ENCODE measurements around the gene HNF1A. TPM values are rescaled to one million over a fixed set of nuclear protein-coding genes. Genes with fewer than 3 reads are reported as not detected.
"Not testable (repeated sequence)": the region's sequence is repeated elsewhere in the genome, so short reads cannot be mapped to it uniquely, and the experiment has no call there.

HNF1A gene
- total RNA-seq, 2 donors from 2014 or later, result 18.0 to 24.7 TPM

DNA sequence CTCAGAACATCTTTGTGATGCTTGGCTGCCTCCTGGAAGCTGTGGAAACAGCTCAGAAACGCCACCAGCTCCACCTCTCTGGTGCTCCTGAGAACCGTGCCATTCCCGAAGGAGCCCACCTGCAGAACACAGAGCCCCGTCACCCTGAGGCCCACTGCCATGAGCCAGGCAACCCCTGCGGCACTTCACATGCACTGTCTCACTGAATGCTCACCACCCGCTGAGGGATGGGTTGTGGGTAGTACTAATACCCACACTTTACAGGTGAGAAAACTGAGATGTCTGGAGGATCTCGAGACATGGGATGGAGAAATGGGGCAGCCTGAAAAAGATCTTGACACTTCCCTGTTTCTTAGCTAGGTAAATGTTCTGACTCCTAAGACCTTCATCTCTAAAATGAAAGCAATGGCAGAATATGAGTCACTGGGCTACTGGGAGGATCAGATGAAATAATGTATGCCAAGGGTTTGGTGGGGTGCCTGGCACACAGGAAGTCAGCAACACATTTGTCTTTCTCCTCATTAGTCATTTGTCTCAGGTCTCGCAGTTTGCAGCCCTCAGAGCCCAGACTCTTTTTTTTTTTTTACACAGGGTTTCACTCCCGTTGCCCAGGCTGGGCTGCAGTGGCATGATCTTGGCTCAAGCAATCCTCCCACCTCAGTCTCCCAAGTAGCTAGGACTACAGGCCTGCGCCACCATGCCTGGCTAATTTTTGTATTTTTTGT, 55.4 kb downstream of the HNF1A start:
- Histone ChIP-seq H3K4me3 (no peak overlapping the region), H3K9me3 (no peaks in the 10 kb centered on the region), H3K9ac (ENCODE audit: low read depth in 2 of 2, low read length in 2 of 2) (peak overlapping the region in 1 of 2 donors; percentile 35), H3K27ac (peak overlapping the region; percentile 34), H3K36me3 (no peaks in the 10 kb centered on the region), H3K27me3 (no peaks in the 10 kb centered on the region), H3K4me1 (no peaks in the 10 kb centered on the region)
- TF ChIP-seq, protein P1, sequence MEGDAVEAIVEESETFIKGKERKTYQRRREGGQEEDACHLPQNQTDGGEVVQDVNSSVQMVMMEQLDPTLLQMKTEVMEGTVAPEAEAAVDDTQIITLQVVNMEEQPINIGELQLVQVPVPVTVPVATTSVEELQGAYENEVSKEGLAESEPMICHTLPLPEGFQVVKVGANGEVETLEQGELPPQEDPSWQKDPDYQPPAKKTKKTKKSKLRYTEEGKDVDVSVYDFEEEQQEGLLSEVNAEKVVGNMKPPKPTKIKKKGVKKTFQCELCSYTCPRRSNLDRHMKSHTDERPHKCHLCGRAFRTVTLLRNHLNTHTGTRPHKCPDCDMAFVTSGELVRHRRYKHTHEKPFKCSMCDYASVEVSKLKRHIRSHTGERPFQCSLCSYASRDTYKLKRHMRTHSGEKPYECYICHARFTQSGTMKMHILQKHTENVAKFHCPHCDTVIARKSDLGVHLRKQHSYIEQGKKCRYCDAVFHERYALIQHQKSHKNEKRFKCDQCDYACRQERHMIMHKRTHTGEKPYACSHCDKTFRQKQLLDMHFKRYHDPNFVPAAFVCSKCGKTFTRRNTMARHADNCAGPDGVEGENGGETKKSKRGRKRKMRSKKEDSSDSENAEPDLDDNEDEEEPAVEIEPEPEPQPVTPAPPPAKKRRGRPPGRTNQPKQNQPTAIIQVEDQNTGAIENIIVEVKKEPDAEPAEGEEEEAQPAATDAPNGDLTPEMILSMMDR (IDR thresholded peaks at IDR 0.05), result no peak
- DNase-seq, result no peak
- intact Hi-C loops (cut with DNase I), result no loop called here

DNA sequence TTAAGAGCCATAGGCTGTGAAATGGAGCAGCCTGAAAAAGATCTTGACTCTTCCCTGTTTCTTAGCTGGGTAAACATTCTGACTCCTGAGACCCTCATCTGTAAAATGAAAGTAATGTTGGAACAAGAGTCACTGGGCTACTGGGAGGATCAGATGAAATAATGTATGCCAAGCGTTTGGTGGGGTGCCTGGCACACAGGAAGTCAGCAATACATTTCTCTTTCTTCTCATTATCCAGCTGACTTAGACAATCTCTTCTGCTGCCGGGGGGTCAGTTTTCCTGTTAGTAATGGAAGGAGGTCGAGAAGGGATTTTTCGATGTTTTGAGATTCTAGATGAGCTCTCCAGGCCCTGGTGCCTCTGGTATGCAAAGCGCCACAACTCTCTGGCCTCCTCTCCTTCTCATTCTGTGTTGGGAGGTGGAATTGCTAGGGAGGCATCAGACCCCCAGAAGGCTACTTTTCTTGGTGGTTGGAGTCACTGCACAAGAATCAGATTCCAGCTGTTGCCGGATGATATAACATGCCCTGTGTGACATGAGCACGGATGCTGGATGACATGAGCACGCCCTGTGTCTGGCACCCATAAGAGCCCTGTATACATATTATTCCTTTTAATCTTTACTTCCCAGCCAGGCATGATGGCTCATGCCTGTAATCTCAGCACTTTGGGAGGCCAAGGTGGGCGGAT, 56.4 kb downstream of the HNF1A start:
- Histone ChIP-seq H3K4me3 (no peak overlapping the region), H3K9me3 (no peaks in the 10 kb centered on the region), H3K9ac (ENCODE audit: low read depth in 2 of 2, low read length in 2 of 2) (no peak overlapping the region), H3K27me3 (no peaks in the 10 kb centered on the region), H3K27ac (peak overlapping the region; percentile 34), H3K4me1 (no peaks in the 10 kb centered on the region), H3K36me3 (no peaks in the 10 kb centered on the region)
- intact Hi-C loops (cut with DNase I), result no loop called here
- TF ChIP-seq, protein P1 (IDR thresholded peaks at IDR 0.05), result no peak
- no peak for DNase-seq

DNA sequence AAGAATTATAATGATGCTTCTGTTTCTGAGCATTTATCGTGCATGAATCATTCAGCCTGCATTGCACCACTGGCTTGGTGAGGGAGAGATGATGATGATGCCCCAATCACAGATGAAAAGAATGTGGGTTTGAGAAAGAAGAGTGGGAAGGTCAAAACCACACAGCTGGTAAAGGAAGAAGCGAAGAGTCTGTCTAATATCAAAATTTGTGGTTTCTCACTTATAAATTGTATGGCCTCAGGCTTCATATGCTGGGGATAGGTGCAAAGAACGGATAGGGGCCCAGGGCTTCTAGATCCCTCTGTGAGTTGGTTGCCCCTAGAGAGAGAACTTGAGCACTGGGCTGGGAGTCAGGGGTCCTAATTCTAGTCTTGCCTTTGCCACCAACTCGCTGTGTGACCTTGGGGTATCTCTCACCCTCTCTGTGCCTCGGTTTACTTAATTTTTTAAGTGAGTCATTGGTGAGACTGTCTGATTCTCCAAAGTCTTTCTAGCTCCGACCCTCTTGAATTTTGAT, 58.5 kb downstream of the HNF1A start:
- no peaks in the 10 kb centered on the region for H3K9me3 ChIP-seq
- no peak overlapping the region for H3K4me3 ChIP-seq
- DNase-seq, result no peak
- H3K27me3 ChIP-seq, result no peaks in the 10 kb centered on the region
- H3K9ac ChIP-seq (ENCODE audit: low read depth in 2 of 2, low read length in 2 of 2), result no peak overlapping the region
- H3K4me1 ChIP-seq, result no peaks in the 10 kb centered on the region
- no peak overlapping the region for H3K27ac ChIP-seq
- intact Hi-C loops (cut with DNase I), result no loop called here
- no peaks in the 10 kb centered on the region for H3K36me3 ChIP-seq
- TF ChIP-seq, protein P1 (IDR thresholded peaks at IDR 0.05), result no peak

DNA sequence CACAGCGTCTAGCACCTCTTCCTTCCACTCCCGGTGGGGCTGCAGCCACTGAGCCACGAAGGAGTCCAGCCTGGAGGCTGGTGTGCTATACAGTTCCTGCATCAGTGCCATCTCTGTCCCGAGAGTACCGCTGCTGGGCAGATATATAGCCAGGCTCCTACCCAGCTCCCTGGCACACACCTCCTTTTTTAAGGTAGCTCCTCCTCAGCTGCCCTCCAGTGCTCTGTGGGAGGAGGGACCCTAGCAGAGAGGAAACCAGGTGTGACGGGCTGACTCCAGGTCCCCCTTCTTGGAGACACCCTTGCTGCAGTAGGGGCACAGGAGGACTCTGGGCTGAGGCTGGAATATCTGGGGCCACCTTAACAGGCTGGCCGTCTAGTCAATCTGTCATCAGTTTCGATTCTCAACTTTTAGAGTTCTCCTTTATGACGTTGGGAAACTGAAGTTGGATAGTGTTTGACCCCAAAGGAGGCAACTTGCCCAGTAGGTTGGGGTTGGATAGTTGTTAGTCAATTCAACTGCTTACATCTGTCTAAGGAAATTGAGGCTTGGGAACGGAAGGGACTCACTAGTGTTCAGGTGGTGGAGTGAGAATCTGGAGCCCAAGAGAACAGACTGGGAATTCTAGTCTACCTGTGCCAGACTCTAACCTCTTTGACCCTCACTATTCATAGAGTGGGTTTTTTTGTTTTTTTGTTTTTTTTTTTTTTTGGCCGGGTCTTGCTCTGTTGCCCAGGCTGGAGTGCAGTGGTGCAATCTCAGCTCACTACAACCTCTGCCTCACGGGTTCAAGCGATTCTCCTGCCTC, 60.7 kb downstream of the HNF1A start, which contains the start of gene OASL:
TSS of gene OASL (minus strand) at position 386 of the 808 bp plus-strand sequence. CDS start at position 111, 275 bp downstream.
- Histone ChIP-seq H3K27ac (peak within 1 kb of the TSS; percentile 2), H3K9ac (ENCODE audit: low read depth in 2 of 2, low read length in 2 of 2) (peak within 1 kb of the TSS; percentile 68 to 82), H3K4me1 (no peaks in the 10 kb centered on the region), H3K36me3 (no peaks in the 10 kb centered on the region), H3K27me3 (no peaks in the 10 kb centered on the region), H3K9me3 (no peaks in the 10 kb centered on the region), H3K4me3 (peak within 1 kb of the TSS; percentile 44)
- peak; percentile 68 for DNase-seq
- intact Hi-C loops (cut with DNase I), result no loop called here
- TF ChIP-seq, protein P1 (IDR thresholded peaks at IDR 0.05), result no peak

DNA sequence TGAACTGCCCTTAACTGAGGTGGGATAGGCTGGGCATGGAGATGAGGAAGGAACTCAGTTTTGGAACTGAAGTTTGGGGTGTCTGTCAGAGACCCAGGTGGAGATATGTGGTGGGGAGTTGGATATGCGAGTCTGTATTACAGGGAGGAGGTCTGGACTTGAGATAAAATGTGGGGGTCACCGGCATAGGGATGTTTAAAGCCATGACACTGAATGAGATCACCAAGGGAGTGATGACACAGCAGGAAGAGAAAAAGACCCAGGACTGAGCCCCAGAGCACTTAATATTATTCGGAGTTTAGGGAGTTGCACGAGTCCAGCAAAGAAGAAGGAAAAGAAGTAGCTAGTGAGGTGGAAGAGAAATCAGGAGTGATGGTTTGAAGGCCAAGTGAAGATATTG, 64.7 kb downstream of the HNF1A start:
- H3K36me3 ChIP-seq, result no peaks in the 10 kb centered on the region
- TF ChIP-seq, protein P1 (IDR thresholded peaks at IDR 0.05), result no peak
- H3K27me3 ChIP-seq, result no peaks in the 10 kb centered on the region
- no peak overlapping the region for H3K27ac ChIP-seq
- no peak overlapping the region for H3K4me3 ChIP-seq
- no peak for DNase-seq
- no peaks in the 10 kb centered on the region for H3K4me1 ChIP-seq
- H3K9ac ChIP-seq (ENCODE audit: low read depth in 2 of 2, low read length in 2 of 2), result no peak overlapping the region
- intact Hi-C loops (cut with DNase I), result no loop called here
- H3K9me3 ChIP-seq, result no peaks in the 10 kb centered on the region

DNA sequence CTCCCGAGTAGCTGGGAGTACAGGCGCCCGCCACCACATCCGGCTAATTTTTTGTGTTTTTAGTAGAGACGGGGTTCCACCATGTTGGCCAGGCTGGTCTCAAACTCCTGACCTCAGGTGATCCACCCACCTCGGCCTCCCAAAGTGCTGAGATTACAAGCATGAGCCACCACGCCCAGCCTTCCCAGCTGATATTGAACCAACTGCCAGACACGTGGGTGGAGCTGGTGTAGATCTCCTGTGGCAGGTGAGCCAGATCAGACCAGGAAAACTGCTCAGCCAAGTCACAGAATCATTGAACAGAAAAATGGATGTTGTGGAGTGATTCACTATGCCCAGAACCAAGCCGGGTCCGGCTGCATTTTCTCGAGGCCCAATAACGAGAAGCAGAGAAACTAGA, 69.1 kb downstream of the HNF1A start:
- H3K4me1 ChIP-seq; H3K27me3 ChIP-seq; H3K9ac ChIP-seq (ENCODE audit: low read depth in 2 of 2, low read length in 2 of 2); H3K4me3 ChIP-seq; H3K9me3 ChIP-seq; intact Hi-C loops (cut with DNase I); H3K36me3 ChIP-seq; H3K27ac ChIP-seq: not testable (repeated sequence)
- DNase-seq, result peak; percentile 76
